Measurements from ENCODE around the gene RAB36.

Gene RAB36

GRCh38 chr22:23152238-23153114, 7.2 kb downstream of the RAB36 start:
- no peak for DNase-seq
- no peaks in the 10 kb centered on the region for H3K36me3 ChIP-seq (ENCODE audit: insufficient read depth, low read length)
- peaks cover 2% of the 10 kb centered on the region for H3K27me3 ChIP-seq (ENCODE audit: insufficient read depth, low read length, poor library complexity)
- H2AFZ ChIP-seq (ENCODE audit: low read depth, low read length), result no peak overlapping the region
- TF ChIP-seq, protein P1, sequence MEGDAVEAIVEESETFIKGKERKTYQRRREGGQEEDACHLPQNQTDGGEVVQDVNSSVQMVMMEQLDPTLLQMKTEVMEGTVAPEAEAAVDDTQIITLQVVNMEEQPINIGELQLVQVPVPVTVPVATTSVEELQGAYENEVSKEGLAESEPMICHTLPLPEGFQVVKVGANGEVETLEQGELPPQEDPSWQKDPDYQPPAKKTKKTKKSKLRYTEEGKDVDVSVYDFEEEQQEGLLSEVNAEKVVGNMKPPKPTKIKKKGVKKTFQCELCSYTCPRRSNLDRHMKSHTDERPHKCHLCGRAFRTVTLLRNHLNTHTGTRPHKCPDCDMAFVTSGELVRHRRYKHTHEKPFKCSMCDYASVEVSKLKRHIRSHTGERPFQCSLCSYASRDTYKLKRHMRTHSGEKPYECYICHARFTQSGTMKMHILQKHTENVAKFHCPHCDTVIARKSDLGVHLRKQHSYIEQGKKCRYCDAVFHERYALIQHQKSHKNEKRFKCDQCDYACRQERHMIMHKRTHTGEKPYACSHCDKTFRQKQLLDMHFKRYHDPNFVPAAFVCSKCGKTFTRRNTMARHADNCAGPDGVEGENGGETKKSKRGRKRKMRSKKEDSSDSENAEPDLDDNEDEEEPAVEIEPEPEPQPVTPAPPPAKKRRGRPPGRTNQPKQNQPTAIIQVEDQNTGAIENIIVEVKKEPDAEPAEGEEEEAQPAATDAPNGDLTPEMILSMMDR (IDR thresholded peaks at IDR 0.05; ENCODE audit: borderline replicate concordance, extremely low read depth, low read length, poor library complexity, severe bottlenecking), result no peak
- TF ChIP-seq EZH2 (IDR thresholded peaks at IDR 0.05; ENCODE audit: borderline replicate concordance, low read depth, low read length, severe bottlenecking), result no peak
- no peaks in the 10 kb centered on the region for H4K20me1 ChIP-seq (ENCODE audit: insufficient read depth, low read length)
- no peak overlapping the region for H3K9ac ChIP-seq (ENCODE audit: low read depth, low read length)
- H3K27ac ChIP-seq (ENCODE audit: low read length), result no peak overlapping the region
- no peak for ATAC-seq (ENCODE audit: insufficient read depth, low read depth)
- H3K9me3 ChIP-seq (ENCODE audit: insufficient read depth, low read length, severe bottlenecking), result no peaks in the 10 kb centered on the region
- H3K4me1 ChIP-seq (ENCODE audit: insufficient read depth, low read length), result no peaks in the 10 kb centered on the region
- H3K4me3 ChIP-seq (ENCODE audit: low read depth in 1 of 2, low read length in 2 of 2), result no peak overlapping the region
- no peak overlapping the region for H3K4me2 ChIP-seq (ENCODE audit: insufficient read depth, low read length)
- no peaks in the 10 kb centered on the region for H3K79me2 ChIP-seq (ENCODE audit: insufficient read depth, low read length)

DNA sequence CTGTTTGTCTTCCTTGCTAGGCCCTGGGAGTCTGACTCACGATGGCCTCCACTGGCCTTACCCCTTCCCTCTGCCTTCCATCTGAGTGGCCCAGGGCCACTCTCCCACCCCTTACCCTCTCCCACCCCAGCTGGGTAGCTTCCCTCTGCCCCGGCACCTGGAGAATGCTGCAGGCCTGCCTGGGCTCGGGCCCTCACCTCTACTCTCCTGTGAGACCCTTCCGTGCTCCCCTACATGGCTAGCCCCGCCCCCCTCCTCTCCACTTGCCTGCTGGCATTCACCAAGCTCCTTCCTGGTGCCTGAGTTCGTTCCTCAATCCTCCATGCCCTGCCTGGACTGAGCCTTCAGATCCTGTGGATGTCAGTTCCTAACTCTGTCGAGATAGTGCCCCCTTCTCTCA, 8.7 kb downstream of the RAB36 start:
- Histone ChIP-seq H3K4me2 (ENCODE audit: insufficient read depth, low read length) (no peak overlapping the region), H3K4me3 (ENCODE audit: low read depth in 1 of 2, low read length in 2 of 2) (no peak overlapping the region), H3K79me2 (ENCODE audit: insufficient read depth, low read length) (no peaks in the 10 kb centered on the region), H4K20me1 (ENCODE audit: insufficient read depth, low read length) (no peaks in the 10 kb centered on the region), H3K27ac (ENCODE audit: low read length) (no peak overlapping the region), H3K27me3 (ENCODE audit: insufficient read depth, low read length, poor library complexity) (no peaks in the 10 kb centered on the region), H2AFZ (ENCODE audit: low read depth, low read length) (no peak overlapping the region), H3K36me3 (ENCODE audit: insufficient read depth, low read length) (no peaks in the 10 kb centered on the region), H3K9me3 (ENCODE audit: insufficient read depth, low read length, severe bottlenecking) (no peaks in the 10 kb centered on the region), H3K9ac (ENCODE audit: low read depth, low read length) (no peak overlapping the region), H3K4me1 (ENCODE audit: insufficient read depth, low read length) (no peaks in the 10 kb centered on the region)
- DNase-seq (no peak), ATAC-seq (ENCODE audit: insufficient read depth, low read depth) (no peak)
- TF ChIP-seq, protein P1 (IDR thresholded peaks at IDR 0.05; ENCODE audit: borderline replicate concordance, extremely low read depth, low read length, poor library complexity, severe bottlenecking), result no peak
- TF ChIP-seq EZH2 (IDR thresholded peaks at IDR 0.05; ENCODE audit: borderline replicate concordance, low read depth, low read length, severe bottlenecking), result no peak

DNA sequence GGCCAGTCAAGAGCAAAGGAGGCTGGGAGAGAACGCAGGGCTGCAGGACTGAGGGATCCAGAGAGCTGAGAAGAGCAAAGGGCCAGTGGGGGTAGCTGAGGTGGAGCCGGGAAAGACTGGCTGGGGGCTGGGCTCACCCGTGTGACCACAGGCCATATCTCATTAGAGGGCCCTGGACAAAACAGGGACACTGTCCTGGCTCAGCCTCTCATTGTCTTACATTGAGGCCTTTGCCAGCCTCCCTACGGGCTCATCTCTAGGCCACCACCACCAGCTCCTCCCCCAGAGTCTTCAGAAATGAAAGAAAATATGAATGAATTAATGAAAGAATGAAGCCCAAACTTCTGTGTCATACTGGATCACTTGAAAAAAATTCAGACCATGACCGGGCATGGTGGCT, 9.2 kb downstream of the RAB36 start:
- Histone ChIP-seq H3K9ac (ENCODE audit: low read depth, low read length) (no peak overlapping the region), H3K27me3 (ENCODE audit: insufficient read depth, low read length, poor library complexity) (no peaks in the 10 kb centered on the region), H3K36me3 (ENCODE audit: insufficient read depth, low read length) (no peaks in the 10 kb centered on the region), H3K9me3 (ENCODE audit: insufficient read depth, low read length, severe bottlenecking) (no peaks in the 10 kb centered on the region), H3K4me2 (ENCODE audit: insufficient read depth, low read length) (no peak overlapping the region), H4K20me1 (ENCODE audit: insufficient read depth, low read length) (no peaks in the 10 kb centered on the region), H3K27ac (ENCODE audit: low read length) (no peak overlapping the region), H2AFZ (ENCODE audit: low read depth, low read length) (no peak overlapping the region), H3K4me3 (ENCODE audit: low read depth in 1 of 2, low read length in 2 of 2) (no peak overlapping the region), H3K79me2 (ENCODE audit: insufficient read depth, low read length) (no peaks in the 10 kb centered on the region), H3K4me1 (ENCODE audit: insufficient read depth, low read length) (no peaks in the 10 kb centered on the region)
- TF ChIP-seq EZH2 (IDR thresholded peaks at IDR 0.05; ENCODE audit: borderline replicate concordance, low read depth, low read length, severe bottlenecking), result no peak
- TF ChIP-seq, protein P1 (IDR thresholded peaks at IDR 0.05; ENCODE audit: borderline replicate concordance, extremely low read depth, low read length, poor library complexity, severe bottlenecking), result no peak
- no peak for ATAC-seq (ENCODE audit: insufficient read depth, low read depth)
- no peak for DNase-seq
